Testis (tissue), 3 donors: Measurements from ENCODE around the gene TNS3. TPM values are rescaled to one million over a fixed set of nuclear protein-coding genes. Genes with fewer than 3 reads are reported as not detected.

Experiments
- DNase-seq: peaks from one replicate; pipeline ENCODE4 v3.0.0-alpha.2; 2019
- H3K27ac ChIP-seq, 2 donors: fragments of 200-600 bp; sonication (generic); one replicate each; pipeline ENCODE4 v1.5.1; 2019
- H3K27me3 ChIP-seq: fragments of 200-600 bp; sonication (generic); one replicate; pipeline ENCODE4 v1.5.1; 2019
- H3K36me3 ChIP-seq: fragments of 200-600 bp; sonication (generic); one replicate; pipeline ENCODE4 v1.5.1; 2017; ENCODE audit warnings: low read depth; ENCODE audit errors: missing control alignments
- H3K4me1 ChIP-seq: fragments of 200-600 bp; sonication (generic); one replicate; pipeline ENCODE4 v1.5.1; 2019
- H3K4me3 ChIP-seq, 2 donors: fragments of 200-600 bp; sonication (generic); one replicate each; pipeline ENCODE4 v1.5.1; 2017 to 2019
- H3K9me3 ChIP-seq: fragments of 200-600 bp; sonication (generic); one replicate; pipeline ENCODE4 v1.5.1; 2017
- CTCF ChIP-seq, 3 experiments: fragments of 450-650 bp in 2 of 3; fragments of 200-600 bp in 1 of 3; sonication (generic) in 1 of 3; IDR thresholded peaks; one replicate each; pipeline ENCODE4 v1.5.1; 2016 to 2019; ENCODE audit warnings: antibody characterized with exemption in 3 of 3, mild to moderate bottlenecking in 2 of 3, moderate library complexity in 1 of 3
- POLR2A ChIP-seq: fragments of 450-650 bp; IDR thresholded peaks from one replicate; pipeline ENCODE4 v1.6.1; 2017; ENCODE audit warnings: antibody characterized with exemption, mild to moderate bottlenecking, moderate library complexity
- WGBS, 2 donors: methylation state at CpG; one replicate each; pipeline ENCODE4 v1.1.5; 2018; 5-methylcytosine and 5-hydroxymethylcytosine counted together
- intact Hi-C: fragments of 100-400 bp; cut with DNase I; formaldehyde crosslinking; loops from one replicate; pipeline ENCODE4 v1.15.1; 2023; ENCODE audit warnings: low total_unique reads
- polyA plus RNA-seq: library from polyadenylated mRNA; stranded (reverse); fragments of 350-450 nt; fragmentation: Illumina TruSeq; extraction: RNeasy Lipid Tissue Mini Kit (QIAGEN cat#74804); gene quantifications from one replicate; pipeline ENCODE4 v1.2.3, GENCODE V29; 2014; ENCODE audit warnings: low read depth, low replicate concordance; ENCODE audit not compliant: insufficient read depth
- total RNA-seq, 2 donors: library from RNA; depleted of rRNA; stranded (reverse); fragments of >200 nt; gene quantifications; one replicate each; pipeline ENCODE4 v1.2.3, GENCODE V29; 2016

The TNS3 gene
- total and polyA plus RNA-seq, 3 donors from 2014 or later: 28.5 to 93.5 (median 60.0) TPM

- no peak for TF ChIP-seq POLR2A
- no peak for TF ChIP-seq CTCF (IDR thresholded peaks at IDR 0.05)
- Histone ChIP-seq H3K4me1 (peaks cover 14% of the 10 kb centered on the region), H3K36me3 (no peaks in the 10 kb centered on the region), H3K27me3 (no peaks in the 10 kb centered on the region), H3K27ac (no peak overlapping the region), H3K4me3 (no peak overlapping the region), H3K9me3 (no peaks in the 10 kb centered on the region)
- 78 to 85% methylated on average over 9 to 12 of the region's 12 CpGs for WGBS, 2 donors
- intact Hi-C loops: no loop called here
- DNase-seq: no peak
These were observed 191.8 kb downstream of the TNS3 start for GRCh38 chr7:47389923-47390630.

DNA sequence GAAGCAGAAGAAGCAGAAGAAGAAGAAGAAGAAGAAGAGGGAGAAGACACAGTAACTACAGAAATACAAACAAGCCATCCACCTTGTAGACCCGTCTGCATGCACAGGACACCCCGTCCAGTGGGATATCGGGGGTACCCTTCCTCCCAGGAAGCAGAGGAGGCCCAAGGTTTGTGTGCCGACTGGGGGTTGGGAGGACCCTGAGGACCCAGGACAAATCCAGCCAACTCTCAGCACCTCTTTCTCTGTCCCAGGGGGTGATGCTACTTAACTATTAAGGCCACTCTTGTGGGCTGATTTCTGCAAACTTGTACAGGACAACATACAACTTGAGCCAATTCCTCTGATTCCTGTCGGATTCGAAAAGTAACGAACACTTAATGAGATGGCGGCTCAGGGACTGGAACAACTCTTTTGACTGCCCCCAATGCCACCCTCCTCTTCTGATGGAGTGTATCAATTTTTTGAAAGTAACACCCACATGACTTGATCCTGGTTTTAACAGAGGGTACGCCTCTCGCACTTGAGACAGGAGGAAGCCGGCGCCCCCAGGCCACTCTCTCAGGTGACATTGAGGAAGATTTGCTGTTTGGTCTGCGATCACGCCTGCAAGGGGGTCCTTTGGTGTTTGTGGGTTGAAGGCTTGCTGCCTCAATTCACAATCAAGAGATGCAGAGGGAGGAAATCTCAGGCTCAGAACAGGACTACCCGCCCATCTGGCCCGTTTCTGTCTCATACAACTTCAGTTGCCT lies 192.6 kb downstream of the TNS3 start:
- no peak for DNase-seq
- 93 to 97% methylated on average over 16 of the region's 16 CpGs for WGBS, 2 donors
- H3K27ac ChIP-seq: no peak overlapping the region
- H3K27me3 ChIP-seq: no peaks in the 10 kb centered on the region
- no peaks in the 10 kb centered on the region for H3K9me3 ChIP-seq
- intact Hi-C loops: no loop called here
- peaks cover 14% of the 10 kb centered on the region for H3K4me1 ChIP-seq
- H3K4me3 ChIP-seq: no peak overlapping the region
- TF ChIP-seq POLR2A (no peak), CTCF (IDR thresholded peaks at IDR 0.05) (no peak)
- H3K36me3 ChIP-seq: no peaks in the 10 kb centered on the region

DNA sequence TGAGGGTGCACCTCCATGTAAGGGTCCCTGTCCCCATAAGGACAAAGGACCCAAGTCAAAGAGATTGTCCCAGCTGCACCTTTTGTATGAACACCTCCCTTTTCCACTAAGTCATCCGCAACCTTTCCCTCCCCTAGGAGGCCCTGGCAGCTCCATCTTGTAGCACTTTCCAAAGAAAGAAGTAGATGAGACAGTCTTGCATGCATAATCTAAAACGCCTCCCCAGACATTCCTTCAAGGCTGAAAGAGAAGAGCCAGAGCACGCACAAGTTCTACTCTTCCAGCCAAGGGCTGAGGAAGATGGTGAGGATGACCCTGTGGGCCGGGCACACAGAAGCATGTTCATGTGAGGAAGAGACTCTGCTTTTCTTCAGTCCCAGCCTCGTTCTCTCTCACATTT lies 194.4 kb downstream of the TNS3 start:
- Histone ChIP-seq H3K9me3 (no peaks in the 10 kb centered on the region), H3K4me1 (peaks cover 8% of the 10 kb centered on the region), H3K4me3 (no peak overlapping the region), H3K36me3 (no peaks in the 10 kb centered on the region), H3K27me3 (no peaks in the 10 kb centered on the region), H3K27ac (no peak overlapping the region)
- intact Hi-C loops: no loop called here
- 72 to 84% methylated on average over 5 of the region's 5 CpGs for WGBS, 2 donors
- TF ChIP-seq CTCF (IDR thresholded peaks at IDR 0.05) (no peak), POLR2A (no peak)
- no peak for DNase-seq

DNA sequence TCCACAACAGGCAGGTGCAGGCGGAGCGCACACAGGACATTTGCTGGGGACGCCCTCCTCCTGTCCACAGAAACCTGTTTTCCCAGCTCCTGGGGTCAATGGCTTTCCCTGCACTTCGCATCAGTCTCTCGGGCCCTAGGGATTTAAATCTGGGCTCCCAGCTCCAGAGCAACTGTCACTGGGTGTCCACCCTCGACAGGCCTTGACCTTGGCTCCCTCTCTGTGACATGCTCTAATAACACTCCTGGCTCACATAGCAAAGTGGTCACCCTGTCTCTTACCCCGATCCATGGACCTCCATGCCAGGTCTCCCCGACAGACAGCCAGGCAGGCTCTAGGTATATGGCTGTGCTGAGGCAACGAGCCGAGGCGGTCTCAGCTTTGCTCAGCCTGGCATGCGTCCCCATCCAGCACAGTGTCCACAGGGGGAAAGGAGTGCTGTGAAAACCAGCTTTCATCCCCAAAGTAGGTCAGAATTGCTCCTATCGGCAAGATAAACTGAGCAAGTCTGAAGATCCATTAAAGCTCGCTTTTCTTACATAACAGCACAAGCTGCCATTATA lies 195.6 kb downstream of the TNS3 start:
- Histone ChIP-seq H3K27ac (no peak overlapping the region), H3K4me1 (no peaks in the 10 kb centered on the region), H3K27me3 (no peaks in the 10 kb centered on the region), H3K4me3 (no peak overlapping the region), H3K36me3 (no peaks in the 10 kb centered on the region), H3K9me3 (no peaks in the 10 kb centered on the region)
- intact Hi-C loops: no loop called here
- TF ChIP-seq POLR2A (no peak), CTCF (IDR thresholded peaks at IDR 0.05) (no peak)
- 96 to 99% methylated on average over 11 to 14 of the region's 14 CpGs for WGBS, 2 donors
- no peak for DNase-seq
